ENCODE measurements around the gene MKLN1. TPM values are rescaled to one million over a fixed set of nuclear protein-coding genes. Genes with fewer than 3 reads are reported as not detected.

The MKLN1 gene
- total and polyA plus RNA-seq, 7 experiments from 2014 or later, result 30.8 to 69.8 (median 56.7) TPM

DNA sequence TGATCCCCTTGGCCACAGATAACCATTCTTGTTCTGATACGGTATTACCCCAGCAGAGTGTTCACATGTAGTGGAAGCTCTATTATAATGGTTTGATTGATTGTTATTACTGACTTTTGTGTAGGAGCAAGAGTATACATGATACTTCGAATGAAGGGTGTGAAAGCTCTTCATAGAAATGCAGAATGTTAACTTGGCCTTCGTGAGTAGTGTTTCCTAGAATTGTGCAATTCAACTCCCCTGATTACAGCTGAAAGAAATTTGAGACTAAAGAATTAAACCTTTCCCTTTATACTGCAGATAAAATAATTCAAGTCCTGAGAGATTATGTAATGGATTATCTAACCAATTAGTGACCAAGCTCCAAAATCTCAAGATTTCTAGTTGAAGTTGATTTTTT lies 38.2 kb downstream of the MKLN1 start:
- peaks cover 7 to 28% of the 10 kb centered on the region in 2 donors for H3K4me1 ChIP-seq (ENCODE audit: control insufficient read depth in 2 of 2, insufficient read depth in 2 of 2, low read length in 2 of 2)
- Mint-ChIP-seq H3K27me3 (no peaks in the 10 kb centered on the region), H3K4me3 (peak overlapping the region in 4 of 10 donors; percentile 0 to 22 (median 4)), H3K9me3 (peaks cover 0 to 3% (median 0%) of the 10 kb centered on the region in 11 donors), H3K27ac (no peak overlapping the region), H3K36me3 (peaks cover 0 to 19% (median 0%) of the 10 kb centered on the region in 5 donors), H3K4me1 (peaks cover 54 to 100% (median 88%) of the 10 kb centered on the region in 7 donors)
- DNase-seq (no peak), ATAC-seq (no peak)
- POLR2A ChIA-PET, result no interaction called here
- no peak overlapping the region for H3K4me3 ChIP-seq (ENCODE audit: low read length)
- H3K27me3 ChIP-seq (ENCODE audit: control insufficient read depth in 2 of 2, insufficient read depth in 2 of 2, low read length in 2 of 2), result no peaks in the 10 kb centered on the region
- no peaks in the 10 kb centered on the region for H3K36me3 ChIP-seq (ENCODE audit: control insufficient read depth in 2 of 3, insufficient read depth in 3 of 3, low read length in 3 of 3)
- no peaks in the 10 kb centered on the region for H3K9me3 ChIP-seq (ENCODE audit: control insufficient read depth in 2 of 3, low read length in 3 of 3)
- H3K27ac ChIP-seq (ENCODE audit: low read depth, low read length), result no peak overlapping the region
- intact Hi-C loops (cut with micrococcal nuclease), result no loop called here
- CTCF ChIA-PET, result no interaction called here

DNA sequence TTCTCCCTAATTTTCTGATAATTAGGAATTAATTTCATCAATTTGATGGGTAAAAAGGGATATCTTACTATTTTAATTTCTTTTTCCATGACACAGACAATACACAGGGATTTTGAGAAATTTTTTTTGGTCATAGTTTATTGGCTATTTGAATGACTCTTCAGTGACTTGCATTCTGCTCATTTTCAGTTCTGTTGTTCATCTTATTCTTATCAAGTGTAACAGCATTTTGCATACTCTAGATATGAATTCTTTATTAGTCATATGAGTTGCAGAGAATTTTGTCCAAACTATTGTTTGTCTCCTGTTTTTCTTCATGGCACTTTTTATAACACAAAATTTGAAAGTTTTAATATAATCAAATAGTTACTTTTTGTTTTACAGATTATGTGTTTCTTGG lies 41.7 kb downstream of the MKLN1 start:
- H3K9me3 ChIP-seq (ENCODE audit: control insufficient read depth in 2 of 3, low read length in 3 of 3), result no peaks in the 10 kb centered on the region
- ChIA-PET CTCF (no interaction called here), POLR2A (no interaction called here)
- no peak overlapping the region for H3K27ac ChIP-seq (ENCODE audit: low read depth, low read length)
- peak overlapping the region in 5 of 10 donors; percentile 10 to 65 (median 46) for H3K4me3 Mint-ChIP-seq
- H3K27ac Mint-ChIP-seq, result no peak overlapping the region
- no peak overlapping the region for H3K4me3 ChIP-seq (ENCODE audit: low read length)
- peaks cover 52 to 100% (median 89%) of the 10 kb centered on the region in 7 donors for H3K4me1 Mint-ChIP-seq
- peaks cover 0 to 17% (median 0%) of the 10 kb centered on the region in 5 donors for H3K36me3 Mint-ChIP-seq
- no peaks in the 10 kb centered on the region for H3K27me3 ChIP-seq (ENCODE audit: control insufficient read depth in 2 of 2, insufficient read depth in 2 of 2, low read length in 2 of 2)
- no peak for DNase-seq
- peaks cover 0 to 3% (median 0%) of the 10 kb centered on the region in 11 donors for H3K9me3 Mint-ChIP-seq
- intact Hi-C loops (cut with micrococcal nuclease), result no loop called here
- no peaks in the 10 kb centered on the region for H3K27me3 Mint-ChIP-seq
- H3K4me1 ChIP-seq (ENCODE audit: control insufficient read depth in 2 of 2, insufficient read depth in 2 of 2, low read length in 2 of 2), result peaks cover 11 to 20% of the 10 kb centered on the region in 2 donors
- H3K36me3 ChIP-seq (ENCODE audit: control insufficient read depth in 2 of 3, insufficient read depth in 3 of 3, low read length in 3 of 3), result no peaks in the 10 kb centered on the region
- no peak for ATAC-seq

DNA sequence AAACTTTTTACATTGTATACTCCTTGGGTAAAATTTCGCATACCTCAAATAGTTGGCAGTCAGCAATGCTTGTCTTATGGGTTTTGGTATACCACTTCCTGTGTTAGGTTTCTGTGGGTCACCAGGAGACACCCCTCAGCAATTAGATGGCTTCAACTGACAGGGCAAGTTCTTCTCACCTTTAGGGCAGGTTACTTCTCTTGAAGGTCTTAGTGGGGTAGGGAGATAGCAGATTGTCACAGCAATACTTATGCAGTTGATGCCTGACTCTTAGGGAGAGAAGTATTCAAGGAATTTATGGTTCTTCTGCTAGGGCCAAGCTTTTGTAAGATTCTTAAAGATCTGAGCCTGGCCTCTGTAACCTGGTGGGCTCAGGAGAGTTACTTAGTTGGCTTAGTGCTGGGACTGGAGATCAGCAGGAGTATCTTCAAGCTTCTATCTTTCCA lies 42.9 kb downstream of the MKLN1 start:
- Mint-ChIP-seq H3K4me1 (peaks cover 42 to 95% (median 79%) of the 10 kb centered on the region in 7 donors), H3K27ac (peak overlapping the region in 3 of 9 donors; percentile 7 to 23 (median 14)), H3K36me3 (peaks cover 0 to 8% (median 0%) of the 10 kb centered on the region in 5 donors), H3K27me3 (no peaks in the 10 kb centered on the region), H3K4me3 (peak overlapping the region in 9 of 10 donors; percentile 15 to 69 (median 46)), H3K9me3 (no peaks in the 10 kb centered on the region)
- ATAC-seq, result peak; percentile 77
- CTCF ChIA-PET, result interaction anchor here (1.2 to 1.5 kb wide), 2 partner anchors 10 to 12 kb away, joined by 3 read pairs; no protein-coding TSS in a partner anchor
- no peak overlapping the region for H3K27ac ChIP-seq (ENCODE audit: low read depth, low read length)
- POLR2A ChIA-PET, result interaction anchor here (0.8 to 1.4 kb wide), 2 partner anchors 9 to 43 kb away, joined by 3 to 4 read pairs; partner anchors contain the start of gene MKLN1
- H3K27me3 ChIP-seq (ENCODE audit: control insufficient read depth in 2 of 2, insufficient read depth in 2 of 2, low read length in 2 of 2), result no peaks in the 10 kb centered on the region
- H3K9me3 ChIP-seq (ENCODE audit: control insufficient read depth in 2 of 3, low read length in 3 of 3), result no peaks in the 10 kb centered on the region
- no peak overlapping the region for H3K4me3 ChIP-seq (ENCODE audit: low read length)
- peak in 7 of 9 donors; percentile 8 to 44 (median 22) for DNase-seq
- H3K4me1 ChIP-seq (ENCODE audit: control insufficient read depth in 2 of 2, insufficient read depth in 2 of 2, low read length in 2 of 2), result peaks cover 11 to 20% of the 10 kb centered on the region in 2 donors
- H3K36me3 ChIP-seq (ENCODE audit: control insufficient read depth in 2 of 3, insufficient read depth in 3 of 3, low read length in 3 of 3), result no peaks in the 10 kb centered on the region
- intact Hi-C loops (cut with micrococcal nuclease), result loop anchor here in 1 of 2 donors (1.0 to 2.0 kb wide), 2 partner anchors 10 to 14 kb away; no protein-coding TSS in a partner anchor

DNA sequence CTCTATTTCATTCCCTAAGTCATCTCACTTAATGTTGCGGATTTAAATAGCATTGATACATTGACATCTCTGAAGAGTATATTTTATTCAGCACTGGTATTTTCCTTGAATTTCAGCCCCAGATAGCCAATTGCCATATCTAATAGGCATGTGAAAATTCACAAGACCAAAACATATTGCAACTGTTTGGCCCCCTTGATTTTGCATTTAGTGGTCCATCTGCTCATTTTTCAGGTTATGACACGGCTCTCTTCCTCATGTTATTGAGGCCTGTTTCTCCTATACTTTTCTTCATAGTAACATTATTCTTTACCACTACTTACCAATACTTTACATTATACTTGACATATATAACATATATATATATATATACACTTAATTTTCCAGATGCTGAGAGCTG lies 43.7 kb downstream of the MKLN1 start:
- Histone ChIP-seq H3K36me3 (ENCODE audit: control insufficient read depth in 2 of 3, insufficient read depth in 3 of 3, low read length in 3 of 3) (no peaks in the 10 kb centered on the region), H3K4me3 (ENCODE audit: low read length) (no peak overlapping the region), H3K27ac (ENCODE audit: low read depth, low read length) (no peak overlapping the region), H3K27me3 (ENCODE audit: control insufficient read depth in 2 of 2, insufficient read depth in 2 of 2, low read length in 2 of 2) (no peaks in the 10 kb centered on the region), H3K4me1 (ENCODE audit: control insufficient read depth in 2 of 2, insufficient read depth in 2 of 2, low read length in 2 of 2) (peaks cover 11 to 20% of the 10 kb centered on the region in 2 donors), H3K9me3 (ENCODE audit: control insufficient read depth in 2 of 3, low read length in 3 of 3) (no peaks in the 10 kb centered on the region)
- Mint-ChIP-seq H3K27me3 (no peaks in the 10 kb centered on the region), H3K9me3 (no peaks in the 10 kb centered on the region), H3K36me3 (peaks cover 0 to 8% (median 0%) of the 10 kb centered on the region in 5 donors), H3K4me1 (peaks cover 37 to 86% (median 70%) of the 10 kb centered on the region in 7 donors), H3K4me3 (peak overlapping the region in 3 of 10 donors; percentile 1 to 46 (median 13)), H3K27ac (peak overlapping the region in 1 of 9 donors; percentile 38)
- DNase-seq (no peak), ATAC-seq (no peak)
- CTCF ChIA-PET, result interaction anchor here (1.5 kb wide), 1 partner anchor 13 kb away, joined by 3 read pairs; no protein-coding TSS in a partner anchor
- intact Hi-C loops (cut with micrococcal nuclease), result loop anchor here in 1 of 2 donors (2.0 kb wide), 1 partner anchor 13 kb away; no protein-coding TSS in a partner anchor
- POLR2A ChIA-PET, result interaction anchor here (1.4 kb wide), 1 partner anchor 44 kb away, joined by 4 read pairs; the partner anchor contains the start of gene MKLN1

DNA sequence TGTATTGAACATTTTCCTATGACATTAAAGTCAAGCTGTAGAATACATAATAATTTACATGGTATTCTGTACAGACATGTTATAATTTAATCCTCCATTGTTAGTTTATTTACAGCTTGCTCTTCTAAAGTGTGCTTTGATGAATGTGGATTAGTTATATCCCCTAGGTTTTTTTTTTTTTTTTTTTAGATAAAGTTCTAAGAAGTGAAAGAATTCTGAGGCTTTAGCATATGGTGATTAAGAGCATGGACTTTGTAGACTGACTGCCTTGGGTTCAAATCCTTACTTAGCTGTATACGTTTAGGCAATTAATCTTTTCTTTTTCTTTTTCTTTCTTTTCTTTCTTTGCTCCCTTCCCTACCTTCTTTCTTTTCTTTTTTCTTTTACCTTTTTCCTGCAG lies 44.9 kb downstream of the MKLN1 start:
- Mint-ChIP-seq H3K27ac (no peak overlapping the region), H3K4me3 (peak overlapping the region in 1 of 10 donors; percentile 23), H3K9me3 (no peaks in the 10 kb centered on the region), H3K4me1 (peaks cover 34 to 78% (median 69%) of the 10 kb centered on the region in 7 donors), H3K27me3 (no peaks in the 10 kb centered on the region), H3K36me3 (peaks cover 0 to 11% (median 4%) of the 10 kb centered on the region in 5 donors)
- ATAC-seq, result no peak
- Histone ChIP-seq H3K9me3 (ENCODE audit: control insufficient read depth in 2 of 3, low read length in 3 of 3) (no peaks in the 10 kb centered on the region), H3K27me3 (ENCODE audit: control insufficient read depth in 2 of 2, insufficient read depth in 2 of 2, low read length in 2 of 2) (no peaks in the 10 kb centered on the region), H3K4me1 (ENCODE audit: control insufficient read depth in 2 of 2, insufficient read depth in 2 of 2, low read length in 2 of 2) (peaks cover 11 to 20% of the 10 kb centered on the region in 2 donors), H3K4me3 (ENCODE audit: low read length) (no peak overlapping the region), H3K36me3 (ENCODE audit: control insufficient read depth in 2 of 3, insufficient read depth in 3 of 3, low read length in 3 of 3) (no peaks in the 10 kb centered on the region), H3K27ac (ENCODE audit: low read depth, low read length) (no peak overlapping the region)
- no peak for DNase-seq
- POLR2A ChIA-PET, result interaction anchor here (0.6 to 0.7 kb wide), 4 partner anchors 10 to 430 kb away, joined by 3 to 5 read pairs (median 4); no protein-coding TSS in a partner anchor
- intact Hi-C loops (cut with micrococcal nuclease), result no loop called here
- CTCF ChIA-PET, result interaction anchor here (0.5 to 0.7 kb wide), 2 partner anchors 74 to 1422 kb away, joined by 3 read pairs; no protein-coding TSS in a partner anchor

DNA sequence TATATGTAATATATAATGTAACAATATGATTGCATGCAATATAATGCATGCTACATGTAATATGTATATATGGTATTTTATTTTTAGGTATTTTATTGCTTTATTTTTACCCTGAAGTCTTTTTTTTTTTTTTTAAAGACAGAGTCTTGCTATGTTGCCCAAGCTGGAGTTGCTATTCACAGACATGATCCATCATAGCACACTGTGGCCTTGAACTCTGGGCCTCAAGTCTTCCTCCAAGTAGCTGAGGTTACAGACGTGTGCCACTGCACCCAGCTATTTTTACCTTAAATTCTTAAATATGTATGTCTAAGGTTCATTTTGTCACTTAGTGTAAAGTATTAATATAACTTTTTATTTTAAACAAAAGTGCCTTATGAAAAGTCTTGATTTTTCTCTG lies 47.1 kb downstream of the MKLN1 start:
- intact Hi-C loops (cut with micrococcal nuclease), result no loop called here
- Mint-ChIP-seq H3K27me3 (no peaks in the 10 kb centered on the region), H3K9me3 (no peaks in the 10 kb centered on the region), H3K27ac (no peak overlapping the region), H3K36me3 (peaks cover 0 to 7% (median 4%) of the 10 kb centered on the region in 5 donors), H3K4me3 (no peak overlapping the region), H3K4me1 (peaks cover 23 to 60% (median 49%) of the 10 kb centered on the region in 7 donors)
- Histone ChIP-seq H3K4me1 (ENCODE audit: control insufficient read depth in 2 of 2, insufficient read depth in 2 of 2, low read length in 2 of 2) (peaks cover 10 to 11% of the 10 kb centered on the region in 2 donors), H3K4me3 (ENCODE audit: low read length) (no peak overlapping the region), H3K27me3 (ENCODE audit: control insufficient read depth in 2 of 2, insufficient read depth in 2 of 2, low read length in 2 of 2) (no peaks in the 10 kb centered on the region), H3K9me3 (ENCODE audit: control insufficient read depth in 2 of 3, low read length in 3 of 3) (no peaks in the 10 kb centered on the region), H3K36me3 (ENCODE audit: control insufficient read depth in 2 of 3, insufficient read depth in 3 of 3, low read length in 3 of 3) (peaks cover 0 to 4% (median 0%) of the 10 kb centered on the region in 3 experiments), H3K27ac (ENCODE audit: low read depth, low read length) (no peak overlapping the region)
- ChIA-PET CTCF (interaction anchor here (0.8 kb wide), 1 partner anchor 348 kb away, joined by 3 read pairs; no protein-coding TSS in a partner anchor), POLR2A (no interaction called here)
- DNase-seq (no peak), ATAC-seq (no peak)
